ENCODE measurements around the gene MGAT5.

The MGAT5 gene

DNA sequence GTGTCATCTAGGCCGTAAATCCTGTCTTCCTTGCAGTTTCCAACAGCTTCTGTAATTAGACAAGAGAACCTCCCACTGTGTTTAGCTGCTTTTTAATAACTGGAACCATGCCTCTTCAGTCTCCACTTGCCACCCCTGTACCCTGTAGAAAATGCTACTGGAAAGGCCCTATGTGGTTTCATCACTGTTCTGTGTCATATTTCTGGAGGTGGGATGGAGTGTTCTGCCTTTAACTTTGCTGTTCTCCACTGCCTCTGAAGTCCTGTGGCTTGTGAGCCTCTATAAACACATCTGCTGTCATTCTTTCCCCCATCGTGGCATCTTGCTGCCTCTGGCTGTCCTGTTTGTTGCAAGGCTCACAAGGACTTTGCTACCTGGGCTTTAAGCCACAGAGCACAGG lies 17.9 kb downstream of the MGAT5 start:
- TF ChIP-seq, protein P1, sequence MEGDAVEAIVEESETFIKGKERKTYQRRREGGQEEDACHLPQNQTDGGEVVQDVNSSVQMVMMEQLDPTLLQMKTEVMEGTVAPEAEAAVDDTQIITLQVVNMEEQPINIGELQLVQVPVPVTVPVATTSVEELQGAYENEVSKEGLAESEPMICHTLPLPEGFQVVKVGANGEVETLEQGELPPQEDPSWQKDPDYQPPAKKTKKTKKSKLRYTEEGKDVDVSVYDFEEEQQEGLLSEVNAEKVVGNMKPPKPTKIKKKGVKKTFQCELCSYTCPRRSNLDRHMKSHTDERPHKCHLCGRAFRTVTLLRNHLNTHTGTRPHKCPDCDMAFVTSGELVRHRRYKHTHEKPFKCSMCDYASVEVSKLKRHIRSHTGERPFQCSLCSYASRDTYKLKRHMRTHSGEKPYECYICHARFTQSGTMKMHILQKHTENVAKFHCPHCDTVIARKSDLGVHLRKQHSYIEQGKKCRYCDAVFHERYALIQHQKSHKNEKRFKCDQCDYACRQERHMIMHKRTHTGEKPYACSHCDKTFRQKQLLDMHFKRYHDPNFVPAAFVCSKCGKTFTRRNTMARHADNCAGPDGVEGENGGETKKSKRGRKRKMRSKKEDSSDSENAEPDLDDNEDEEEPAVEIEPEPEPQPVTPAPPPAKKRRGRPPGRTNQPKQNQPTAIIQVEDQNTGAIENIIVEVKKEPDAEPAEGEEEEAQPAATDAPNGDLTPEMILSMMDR (IDR thresholded peaks at IDR 0.05; ENCODE audit: low read depth, low read length) = no peak
- DNase-seq (ENCODE audit: extremely low read depth, low read depth) = no peak

DNA sequence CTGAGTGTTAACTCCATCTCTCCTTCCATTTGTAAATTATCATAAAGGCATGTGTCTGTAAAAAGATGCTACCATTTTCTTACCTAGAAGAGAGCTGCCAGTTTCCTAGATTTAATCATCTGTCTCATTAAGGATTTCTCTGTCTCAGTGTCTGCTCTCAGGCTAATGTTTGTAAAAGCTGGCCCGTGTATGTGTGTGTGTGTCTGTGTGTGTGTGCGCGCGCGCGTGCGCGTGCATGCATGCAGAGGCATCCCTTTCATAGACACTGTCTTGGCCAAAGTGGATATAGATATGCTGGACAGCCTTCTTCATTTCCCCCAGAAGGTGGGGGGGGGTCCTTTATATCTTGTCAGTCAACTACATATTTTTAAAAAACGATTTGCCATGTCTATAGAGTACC lies 18.9 kb downstream of the MGAT5 start:
- no peak for DNase-seq (ENCODE audit: extremely low read depth, low read depth)
- TF ChIP-seq, protein P1 (IDR thresholded peaks at IDR 0.05; ENCODE audit: low read depth, low read length) = no peak

DNA sequence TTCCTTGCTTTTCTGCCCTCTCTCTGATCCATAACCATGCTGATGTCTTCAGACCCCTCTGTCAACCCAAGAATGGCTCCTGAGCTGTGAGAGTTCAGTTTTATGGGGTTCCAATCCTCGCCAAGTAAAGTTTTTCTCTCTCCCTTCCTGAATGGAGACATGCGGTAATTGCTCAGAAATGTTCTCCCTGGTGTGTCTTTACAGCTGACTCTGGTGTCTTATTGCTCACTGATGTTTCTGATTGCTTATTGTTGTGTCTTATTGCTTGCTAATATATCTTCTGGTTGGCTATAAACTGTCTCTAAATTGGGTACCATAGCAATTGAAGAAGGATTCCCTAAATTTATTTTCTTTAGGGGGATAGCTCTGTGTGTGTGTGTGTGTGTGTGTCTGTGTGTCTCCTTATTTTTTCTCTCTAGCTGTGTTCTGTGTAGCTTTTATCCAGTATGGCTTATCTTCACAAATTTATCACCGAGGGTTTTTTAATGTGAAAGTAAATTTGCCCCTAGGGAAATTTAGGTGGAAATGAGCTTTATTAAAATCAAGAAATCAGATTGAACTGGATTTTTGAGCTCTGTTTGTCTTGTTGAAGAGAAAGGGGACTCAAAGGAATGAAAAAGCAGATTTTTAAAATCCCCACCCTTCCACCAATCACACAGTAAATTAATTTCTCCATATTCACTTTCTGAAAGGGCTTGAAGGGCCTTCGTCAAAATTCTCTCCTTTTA lies 19.5 kb downstream of the MGAT5 start:
- TF ChIP-seq, protein P1 (IDR thresholded peaks at IDR 0.05; ENCODE audit: low read depth, low read length) = no peak
- DNase-seq (ENCODE audit: extremely low read depth, low read depth) = no peak

DNA sequence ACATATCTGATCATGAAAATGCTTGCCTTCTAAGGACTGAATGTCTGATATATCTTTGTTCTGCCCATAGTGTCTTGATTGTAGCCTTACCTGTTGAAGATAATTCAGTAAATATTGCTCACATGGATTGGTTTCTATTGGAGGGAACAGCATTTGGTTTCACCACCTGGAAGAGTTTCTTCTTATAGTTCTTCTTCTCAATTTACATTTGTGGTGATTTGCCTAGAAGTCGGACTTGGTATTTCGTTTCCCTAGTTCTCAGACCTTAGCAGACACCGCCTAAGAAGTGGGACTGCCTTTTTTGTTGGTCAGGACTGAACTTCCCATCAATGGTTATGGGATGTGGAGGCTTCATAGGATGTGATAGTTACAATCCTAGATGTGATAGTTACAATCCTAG lies 20.2 kb downstream of the MGAT5 start:
- TF ChIP-seq, protein P1 (IDR thresholded peaks at IDR 0.05; ENCODE audit: low read depth, low read length) = no peak
- no peak for DNase-seq (ENCODE audit: extremely low read depth, low read depth)

DNA sequence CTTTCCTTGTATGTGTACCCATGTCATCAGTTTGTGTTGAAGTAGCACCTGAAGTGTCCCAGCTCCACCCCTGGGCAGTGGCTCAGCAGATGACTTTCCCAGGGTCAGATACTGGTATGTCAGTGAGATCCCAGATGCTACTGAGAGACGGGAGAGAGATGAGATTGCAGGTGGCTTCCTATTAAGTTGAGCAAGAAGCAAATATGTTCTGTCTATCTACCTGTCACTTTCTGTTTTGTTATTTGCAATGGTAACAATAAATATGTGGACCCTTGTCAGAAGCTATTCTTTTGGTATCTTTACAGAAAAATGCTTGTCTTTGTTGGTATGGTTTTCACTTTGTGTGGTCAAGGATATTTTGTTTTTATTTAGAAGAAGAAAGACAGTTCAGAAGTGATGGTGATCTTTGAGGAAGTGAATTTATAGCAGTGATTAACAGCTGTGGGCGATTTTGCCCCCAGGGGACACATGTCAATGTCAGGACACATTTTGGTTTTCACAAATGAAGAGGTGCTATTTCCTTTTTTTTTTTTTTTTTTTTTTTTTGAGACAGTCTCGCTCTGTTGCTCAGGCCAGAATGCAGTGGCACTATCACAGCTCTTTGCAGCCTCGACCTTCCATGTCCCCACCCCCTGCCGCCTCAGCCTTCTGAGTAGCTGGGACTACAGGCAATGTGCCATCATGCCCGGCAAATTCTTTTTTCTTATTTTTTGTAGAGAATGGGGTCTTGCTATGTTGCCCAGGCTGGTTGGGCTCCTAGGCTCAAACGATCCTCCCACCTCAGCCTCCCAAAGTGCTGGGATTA lies 21.4 kb downstream of the MGAT5 start:
- DNase-seq (ENCODE audit: extremely low read depth, low read depth) = no peak
- TF ChIP-seq, protein P1 (IDR thresholded peaks at IDR 0.05; ENCODE audit: low read depth, low read length) = no peak

DNA sequence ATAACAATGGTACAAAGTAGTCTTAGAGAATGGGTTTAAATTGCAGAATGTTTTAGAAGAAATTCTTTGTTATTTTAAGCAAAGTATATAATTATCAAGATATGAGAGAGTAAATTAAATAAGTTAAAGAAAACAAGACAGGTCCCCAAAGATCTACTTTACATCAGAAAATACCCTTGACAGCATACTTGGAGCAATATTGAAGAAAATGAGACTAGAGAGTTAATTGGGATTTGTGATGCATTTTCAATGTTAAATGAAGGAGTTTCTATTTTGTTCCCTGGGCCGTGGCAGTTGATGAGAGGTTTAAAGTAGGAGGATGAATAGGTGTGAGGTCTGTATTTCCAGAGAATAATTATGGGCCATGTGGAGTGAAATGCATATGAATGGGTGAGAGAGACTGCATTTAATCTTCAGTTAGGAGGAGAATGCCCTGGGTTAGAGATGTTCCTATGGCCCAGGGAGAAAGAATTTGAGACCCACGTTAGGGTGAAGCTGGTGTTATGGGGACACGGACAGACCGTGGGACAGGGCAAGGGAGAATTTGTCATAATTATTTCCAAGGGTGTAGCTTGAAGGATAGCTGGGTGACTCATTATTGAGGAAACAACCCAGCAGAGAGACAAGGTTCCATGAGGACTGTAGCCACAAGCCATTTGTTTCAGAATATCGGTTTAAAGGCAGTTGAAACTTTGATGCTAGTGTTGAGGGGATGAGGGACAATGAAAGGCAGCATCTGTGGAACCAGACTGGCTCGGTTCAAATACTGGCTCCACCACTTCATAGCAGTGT lies 22.7 kb downstream of the MGAT5 start:
- TF ChIP-seq, protein P1 (IDR thresholded peaks at IDR 0.05; ENCODE audit: low read depth, low read length) = no peak
- no peak for DNase-seq (ENCODE audit: extremely low read depth, low read depth)
